DMS114 treated with DMSO at 0.1 percent for 48 hours (cell line): ENCODE measurements around the gene ZNRF3.
"Not testable (repeated sequence)": the region's sequence is repeated elsewhere in the genome, so short reads cannot be mapped to it uniquely, and the experiment has no call there.

Source experiments
- DNase-seq: peaks from one replicate; lab custom pipeline; 2025; ENCODE audit not compliant: unreplicated experiment; lab: John Stamatoyannopoulos, UW

ZNRF3 gene

DNA sequence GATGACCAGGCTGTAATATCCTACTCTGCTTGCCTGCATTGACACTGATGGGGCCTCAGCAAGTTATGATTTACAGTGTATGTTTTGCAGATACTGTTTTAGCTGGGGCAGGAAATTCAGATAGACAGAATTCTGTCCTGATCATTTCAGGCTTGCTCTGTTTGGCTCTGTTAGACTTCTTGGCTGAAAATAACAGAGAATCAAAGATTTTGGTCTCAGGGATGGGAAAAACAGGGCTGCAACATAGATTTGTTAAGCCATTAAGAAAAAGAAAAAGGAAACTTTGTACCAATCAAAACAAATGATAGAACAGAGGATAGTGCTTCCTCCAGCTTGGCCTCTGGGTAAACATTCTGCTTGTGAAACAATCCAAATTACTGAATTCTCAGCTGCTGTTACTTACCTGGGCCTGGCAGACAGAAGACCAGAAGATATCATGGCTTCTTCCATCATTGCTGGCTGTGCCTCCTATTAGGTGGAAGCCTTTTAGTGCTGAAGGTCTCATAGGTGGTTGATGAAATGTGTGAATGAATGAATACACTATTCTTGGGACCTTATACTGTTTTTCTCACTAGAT, 22.0 kb downstream of the ZNRF3 start:
- no peak for DNase-seq

DNA sequence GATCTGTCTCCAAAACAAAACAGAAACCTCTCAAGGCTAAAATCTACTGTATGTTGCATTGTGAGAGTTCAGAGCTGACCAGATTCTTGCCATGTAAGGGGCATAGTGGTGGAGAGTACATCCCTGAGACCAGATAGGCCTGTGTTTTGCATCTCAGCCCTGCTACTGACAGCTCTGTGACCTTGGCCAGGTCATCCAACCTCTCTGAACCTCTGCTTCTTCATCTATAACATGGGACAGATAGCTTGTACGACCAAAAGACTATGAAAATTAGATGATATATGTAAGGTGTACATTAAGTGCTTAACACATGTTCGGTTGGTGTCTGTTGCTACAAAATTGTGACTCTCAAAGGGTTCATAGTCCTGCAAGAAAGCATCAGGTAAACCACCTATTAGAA, 22.9 kb downstream of the ZNRF3 start:
- no peak for DNase-seq

DNA sequence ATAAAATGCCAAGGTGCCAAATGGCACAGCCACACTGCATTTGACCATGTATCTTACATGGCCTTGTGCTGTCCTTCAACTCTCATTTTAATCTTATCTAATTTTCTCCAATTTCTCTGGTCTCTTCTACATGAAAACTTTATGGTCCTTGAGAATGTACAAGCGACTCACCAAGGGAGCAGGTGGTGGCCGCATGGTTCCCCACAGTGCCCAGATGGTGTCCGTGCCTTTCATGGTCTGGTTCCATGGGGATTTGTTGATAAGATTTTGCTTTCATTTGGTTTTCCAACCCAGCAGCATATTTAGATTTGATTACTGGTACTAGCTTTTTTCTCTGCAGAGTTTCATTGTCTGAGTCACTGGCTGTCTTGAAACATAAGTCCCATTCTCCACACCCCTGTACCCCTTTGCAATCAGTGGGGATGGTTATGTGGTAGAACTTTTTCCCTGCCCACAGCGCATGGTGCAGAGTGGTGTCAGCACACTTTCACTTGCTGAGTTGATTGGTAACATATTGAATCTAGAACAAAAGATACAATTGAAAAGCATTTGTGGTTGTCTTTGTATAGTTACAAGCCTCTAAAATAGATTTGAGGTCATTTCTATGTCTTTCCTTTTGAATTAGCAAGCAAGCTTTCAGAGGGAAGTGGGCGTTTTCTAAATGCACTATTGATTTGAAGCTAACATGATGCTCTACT, 24.1 kb downstream of the ZNRF3 start:
- no peak for DNase-seq

DNA sequence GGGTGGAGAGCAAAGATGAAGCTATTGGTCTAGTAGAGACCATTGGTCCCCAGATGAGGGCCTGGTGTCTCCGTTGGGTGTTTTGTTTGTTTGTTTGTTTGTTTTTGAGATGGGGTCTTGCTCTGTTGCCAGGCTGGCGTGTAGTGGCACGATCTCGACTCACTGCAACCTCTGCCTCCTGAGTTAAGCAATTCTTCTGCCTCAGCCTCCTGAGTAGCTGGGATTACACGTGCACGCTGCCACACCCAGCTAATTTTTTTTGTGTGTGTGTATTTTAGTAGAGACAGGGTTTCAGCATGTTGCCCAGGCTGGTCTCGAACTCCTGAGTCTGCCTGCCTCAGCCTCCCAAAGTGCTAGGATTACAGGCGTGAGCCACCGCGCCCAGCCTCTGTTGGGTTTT, 25.4 kb downstream of the ZNRF3 start:
- not testable (repeated sequence) for DNase-seq

DNA sequence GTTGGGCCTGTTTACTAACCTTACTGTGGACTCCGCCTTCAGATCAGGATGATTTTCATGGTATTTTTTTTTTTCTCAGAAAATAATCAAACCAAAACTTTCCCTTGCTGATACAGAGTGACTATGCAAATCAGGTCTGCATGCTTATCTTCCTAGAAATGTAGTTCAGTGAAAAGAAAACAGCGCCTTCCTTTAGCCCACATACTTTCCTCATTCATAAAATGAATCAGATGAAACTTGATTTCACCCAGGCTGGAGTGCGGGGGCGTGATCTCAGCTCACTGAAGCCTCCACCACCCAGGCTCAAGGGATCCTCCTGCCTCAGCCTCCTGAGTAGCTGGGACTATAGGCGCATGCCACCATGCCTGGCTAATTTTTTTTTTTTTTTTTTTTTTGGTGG, 26.0 kb downstream of the ZNRF3 start:
- no peak for DNase-seq

DNA sequence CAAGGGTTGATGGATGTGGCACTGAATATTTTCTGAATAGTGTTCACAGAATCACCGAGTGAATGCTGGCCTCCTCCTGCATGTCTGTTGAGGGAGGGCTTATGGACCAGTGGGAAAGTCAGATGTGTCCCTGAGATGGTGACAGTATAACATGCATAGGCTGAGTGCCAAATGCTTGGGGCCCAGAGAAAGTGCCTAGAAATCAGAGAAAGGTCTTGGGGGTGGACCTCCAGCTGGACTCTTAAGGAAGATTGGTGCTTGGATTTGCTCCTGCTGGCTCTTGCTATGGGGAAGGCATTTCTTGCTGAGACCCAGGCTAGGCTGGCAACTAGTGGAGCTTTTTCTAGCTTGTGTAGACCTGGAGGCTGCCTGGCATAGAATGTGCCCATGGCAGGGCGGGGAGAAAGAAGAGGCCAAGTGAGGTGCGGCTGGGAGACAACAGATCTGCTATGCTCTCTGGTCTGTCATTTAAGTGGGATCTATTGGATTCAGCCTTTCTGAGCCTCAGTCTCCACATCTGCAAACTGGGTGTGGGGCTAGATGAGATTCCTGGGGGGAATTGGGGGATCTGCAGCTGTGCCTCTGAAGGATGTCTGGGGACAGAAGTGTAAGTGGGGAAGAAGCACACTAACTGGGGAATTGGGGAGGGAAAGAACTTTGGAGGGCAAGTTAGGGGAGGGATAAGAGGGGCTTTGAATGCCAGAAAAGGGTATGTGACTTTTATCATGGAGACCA, 27.4 kb downstream of the ZNRF3 start:
- no peak for DNase-seq

DNA sequence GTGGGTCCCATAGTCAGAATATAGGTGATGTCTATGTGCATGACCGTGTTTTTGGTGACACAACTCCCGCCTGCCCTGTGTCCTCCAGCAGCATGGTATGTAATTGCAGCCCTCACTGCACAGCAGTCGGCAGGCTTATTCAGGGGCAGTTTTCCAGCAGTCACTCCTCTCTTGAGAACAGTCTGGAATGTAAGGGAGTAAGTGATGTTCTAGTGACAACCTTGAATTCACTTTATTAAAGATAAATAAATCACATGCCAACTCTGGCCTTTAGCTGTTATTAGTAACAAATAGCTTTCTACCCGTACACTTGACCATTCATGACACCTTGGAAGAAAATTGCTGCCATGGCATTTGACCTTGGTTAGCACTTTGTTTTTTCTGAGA, 27.9 kb downstream of the ZNRF3 start:
- no peak for DNase-seq

DNA sequence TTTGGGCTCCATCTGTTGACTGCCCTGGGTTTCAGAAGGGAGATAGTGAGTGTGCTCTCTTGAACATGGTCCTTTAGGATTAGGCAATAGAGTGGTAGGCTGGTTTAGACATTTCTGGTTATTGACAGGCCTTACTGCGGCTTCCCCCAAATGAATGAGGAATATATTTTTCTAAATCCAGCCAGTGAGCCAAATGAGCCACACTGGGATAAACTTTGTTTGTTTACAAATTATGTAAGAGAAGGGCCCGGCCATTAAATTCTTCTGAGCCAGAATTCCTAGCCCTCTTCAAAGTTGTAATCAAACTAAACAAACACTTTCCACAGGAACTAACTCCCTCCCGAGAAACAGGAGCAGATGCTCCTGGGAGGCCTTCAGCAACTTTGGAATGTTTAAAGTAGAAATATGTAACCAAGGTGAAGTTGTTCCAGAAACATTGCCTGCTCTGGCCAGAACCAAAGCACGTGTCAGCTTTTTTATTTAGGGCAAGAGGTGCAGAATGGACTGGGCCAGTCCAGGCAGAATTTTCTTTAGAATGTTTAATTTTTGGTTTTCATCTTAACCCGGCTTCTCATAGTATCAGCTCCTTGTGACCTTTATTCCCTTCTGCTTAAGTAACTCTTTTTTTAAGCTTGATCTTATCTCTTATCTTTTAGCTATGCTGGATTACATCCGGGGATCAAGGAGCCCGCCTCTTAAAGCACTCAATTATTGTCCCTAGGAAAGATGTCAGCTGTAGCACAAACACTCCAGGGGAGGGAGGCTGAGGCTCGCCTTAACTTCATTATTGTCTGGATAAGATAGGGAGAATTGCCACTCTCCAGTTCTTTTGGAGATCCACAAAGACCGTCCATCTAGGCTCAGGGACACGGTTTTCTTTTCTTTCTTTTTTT, 28.7 kb downstream of the ZNRF3 start:
- no peak for DNase-seq

DNA sequence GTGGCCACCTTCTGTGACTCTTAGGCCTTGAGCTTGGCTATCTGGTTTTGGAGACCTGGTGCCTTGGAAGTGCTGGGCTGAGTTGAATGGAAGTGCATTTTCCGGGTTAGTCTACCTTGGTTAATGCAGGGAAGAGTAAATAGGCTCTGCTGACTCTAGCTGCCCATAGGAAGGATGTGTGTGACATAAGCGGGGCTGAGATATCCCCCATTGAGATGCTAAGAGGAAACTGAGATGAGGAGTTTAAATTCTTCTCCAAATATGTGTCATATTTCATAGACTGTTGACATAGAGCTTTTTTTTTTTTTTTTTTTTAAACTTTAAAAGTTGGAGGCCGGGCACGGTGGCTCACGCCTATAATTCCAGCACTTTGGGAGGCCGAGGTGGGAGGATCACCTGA, 30.8 kb downstream of the ZNRF3 start:
- no peak for DNase-seq

DNA sequence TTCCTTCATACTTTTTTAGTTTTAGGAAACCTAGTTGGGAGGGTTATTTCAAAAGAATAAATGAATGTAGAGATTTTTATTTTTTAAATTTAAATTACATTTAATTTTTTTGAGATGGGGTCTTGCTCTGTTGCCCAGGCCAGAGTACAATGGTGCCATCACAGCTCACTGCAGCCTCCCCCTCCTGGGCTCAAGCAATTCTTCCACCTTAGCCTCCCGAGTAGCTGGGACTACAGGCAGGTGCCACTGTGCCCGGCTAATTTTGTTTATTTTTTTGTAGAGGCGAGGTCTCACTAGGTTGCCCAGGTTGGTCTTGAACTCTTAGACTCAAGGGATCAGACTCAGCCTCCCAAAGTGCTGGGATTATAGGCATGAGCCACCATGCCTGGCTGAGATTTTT, 32.6 kb downstream of the ZNRF3 start:
- no peak for DNase-seq

DNA sequence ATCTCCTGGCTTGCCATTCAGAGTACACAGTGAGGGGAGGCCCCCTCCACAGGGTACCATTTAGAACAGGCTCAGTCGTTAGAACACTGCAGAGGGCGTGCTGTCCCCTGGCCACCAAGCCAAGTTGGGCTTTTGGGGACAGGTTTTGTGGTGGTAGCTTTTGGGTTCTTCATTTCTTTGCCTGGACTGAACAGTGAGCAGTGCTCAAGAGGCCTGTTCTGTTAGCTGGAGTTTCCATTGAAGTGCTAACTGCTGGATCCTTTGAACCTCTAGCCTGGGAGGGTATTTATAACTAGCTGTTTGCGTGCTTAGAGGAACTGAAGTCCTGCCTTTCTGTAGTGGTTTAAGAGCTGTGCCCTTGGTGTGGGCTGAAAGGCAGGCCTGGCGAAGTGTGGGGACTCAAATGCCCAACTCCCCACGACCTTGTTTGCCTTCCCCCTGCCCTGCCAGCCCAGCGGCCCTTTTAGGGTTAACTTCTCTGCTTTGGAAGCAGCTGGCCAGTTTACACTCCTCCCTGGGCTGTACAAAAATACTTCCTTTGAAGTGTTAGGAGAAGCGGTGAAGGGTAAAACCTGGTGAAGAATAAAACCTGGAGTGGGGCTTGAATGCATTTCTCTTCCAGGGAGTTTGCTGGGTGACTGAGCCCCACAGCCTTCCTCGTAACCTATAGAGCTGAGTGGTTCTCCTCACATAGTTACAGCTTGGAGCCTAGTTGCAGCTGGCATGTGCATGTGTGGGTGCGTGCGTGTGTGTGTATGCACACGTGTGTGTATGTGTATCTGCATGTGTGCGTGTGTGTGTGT, 34.6 kb downstream of the ZNRF3 start:
- no peak for DNase-seq

DNA sequence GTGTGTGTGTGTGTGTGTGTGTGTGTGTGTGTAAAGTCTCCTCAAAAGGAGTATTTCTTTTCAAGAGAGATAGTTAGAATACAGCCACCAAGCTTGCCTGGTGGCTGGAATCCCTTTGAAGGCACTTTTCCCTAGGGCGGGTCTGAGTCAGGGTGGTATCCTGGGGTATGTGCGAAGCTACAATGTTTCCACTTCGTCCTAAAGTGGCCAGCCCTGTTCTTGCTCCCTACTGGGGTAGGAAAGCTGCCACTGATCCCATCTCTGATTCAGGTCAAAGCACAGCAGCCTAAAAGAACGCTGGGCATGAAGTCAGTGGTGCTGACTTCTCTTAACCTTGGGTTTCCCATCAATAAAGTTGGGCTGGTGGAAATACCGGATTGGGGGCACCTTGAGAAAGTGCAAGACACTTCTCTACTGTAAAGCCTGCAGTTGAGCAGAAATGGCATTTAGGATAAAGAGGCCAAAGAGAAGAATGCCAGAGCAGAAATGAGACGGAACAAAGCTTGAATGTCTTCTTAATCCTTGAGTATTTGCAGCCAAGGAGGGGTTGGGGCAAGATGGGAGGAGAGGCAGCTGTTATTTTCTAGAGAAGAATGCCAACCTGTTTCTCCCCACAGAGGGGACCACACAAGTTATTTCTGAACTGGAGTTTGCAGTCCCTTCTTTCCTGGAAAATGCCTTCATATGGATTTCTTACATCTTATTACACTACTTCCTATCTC, 35.3 kb downstream of the ZNRF3 start:
- no peak for DNase-seq

DNA sequence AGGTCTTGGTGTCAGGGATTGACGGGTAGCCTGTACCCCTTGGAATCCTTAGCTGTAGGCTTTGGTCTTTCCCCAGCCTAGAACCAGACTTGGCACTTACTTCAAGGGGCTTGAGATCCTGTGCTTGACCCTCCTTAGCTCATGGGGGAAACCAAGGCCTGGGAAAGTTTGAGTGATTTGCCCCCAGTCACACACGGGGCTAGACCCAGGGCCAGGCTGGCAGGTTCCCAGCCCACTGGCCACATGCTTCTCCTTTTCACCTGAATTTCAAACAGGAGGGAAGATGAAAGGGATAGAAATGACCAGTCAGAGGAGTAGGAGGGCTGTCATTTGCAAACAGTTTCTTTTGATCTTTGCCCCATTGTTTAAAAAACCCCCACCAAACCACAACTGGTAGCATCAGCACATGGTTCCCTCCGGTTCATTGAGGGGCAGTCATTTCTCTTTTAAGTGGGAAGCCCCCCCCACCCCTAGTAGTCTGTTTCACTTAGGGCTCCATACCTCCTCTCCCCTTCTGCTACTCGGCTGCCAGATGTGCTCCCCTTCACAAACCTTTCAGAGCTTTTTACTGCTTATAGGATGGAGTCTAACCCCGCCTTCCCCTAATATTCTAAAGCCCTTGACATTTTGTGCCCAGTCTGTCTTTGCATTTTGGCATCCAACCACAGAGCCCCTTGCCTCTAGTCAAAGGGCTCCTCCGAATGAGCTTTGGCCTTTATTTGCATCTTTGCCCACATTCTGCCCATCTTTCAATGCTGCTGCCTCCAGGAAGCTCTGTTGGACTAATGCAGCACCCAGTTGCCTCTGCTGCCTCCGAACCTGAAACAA, 37.6 kb downstream of the ZNRF3 start:
- DNase-seq, result no peak

DNA sequence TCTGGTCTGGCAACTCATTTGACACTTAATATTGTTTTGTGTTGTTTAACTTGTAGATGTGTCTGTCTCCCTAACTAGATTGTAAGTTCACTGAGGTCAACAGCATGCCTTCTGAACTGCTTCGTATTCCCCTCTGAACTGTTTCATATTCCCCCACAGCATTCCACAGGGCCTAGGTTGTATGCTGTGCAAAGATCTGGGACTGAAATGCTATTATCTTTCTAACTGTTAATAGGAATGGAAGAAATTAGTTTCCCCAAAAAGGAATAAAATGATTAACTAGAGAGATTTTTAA, 38.2 kb downstream of the ZNRF3 start:
- DNase-seq, result no peak

DNA sequence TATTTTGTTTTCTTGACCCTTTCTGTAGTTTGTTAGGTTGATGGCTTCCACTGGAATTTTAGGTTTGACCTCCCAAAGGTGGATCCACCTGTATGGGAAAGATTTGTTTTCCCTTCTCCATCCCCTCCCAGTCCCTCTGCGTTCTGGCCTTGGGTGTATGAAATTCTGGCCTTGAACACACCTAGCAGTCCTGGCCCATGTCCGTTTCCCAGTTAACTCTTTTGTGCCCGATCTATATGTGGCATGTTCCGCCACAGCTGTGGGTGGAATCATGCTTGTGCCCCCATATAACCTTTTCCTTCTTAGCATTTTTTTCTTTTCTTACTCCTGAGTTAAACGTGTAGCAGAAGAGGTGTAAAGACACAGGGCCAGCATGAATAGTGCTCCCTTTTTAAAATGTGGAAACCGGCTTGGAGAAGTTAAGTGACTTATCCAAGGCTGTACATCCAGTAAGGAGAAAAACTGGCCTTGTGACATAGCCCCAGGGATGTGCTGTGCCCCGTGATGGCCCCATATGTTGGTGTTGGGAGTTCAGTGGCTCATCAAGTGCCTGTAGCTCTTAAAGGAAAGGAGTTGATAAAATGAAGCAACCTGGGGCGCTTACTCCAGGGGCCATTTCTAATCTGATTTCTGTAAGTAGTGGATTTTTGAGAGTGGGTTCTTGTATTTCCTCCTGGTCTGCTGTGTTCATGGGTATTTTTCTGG, 39.3 kb downstream of the ZNRF3 start:
- DNase-seq, result no peak

DNA sequence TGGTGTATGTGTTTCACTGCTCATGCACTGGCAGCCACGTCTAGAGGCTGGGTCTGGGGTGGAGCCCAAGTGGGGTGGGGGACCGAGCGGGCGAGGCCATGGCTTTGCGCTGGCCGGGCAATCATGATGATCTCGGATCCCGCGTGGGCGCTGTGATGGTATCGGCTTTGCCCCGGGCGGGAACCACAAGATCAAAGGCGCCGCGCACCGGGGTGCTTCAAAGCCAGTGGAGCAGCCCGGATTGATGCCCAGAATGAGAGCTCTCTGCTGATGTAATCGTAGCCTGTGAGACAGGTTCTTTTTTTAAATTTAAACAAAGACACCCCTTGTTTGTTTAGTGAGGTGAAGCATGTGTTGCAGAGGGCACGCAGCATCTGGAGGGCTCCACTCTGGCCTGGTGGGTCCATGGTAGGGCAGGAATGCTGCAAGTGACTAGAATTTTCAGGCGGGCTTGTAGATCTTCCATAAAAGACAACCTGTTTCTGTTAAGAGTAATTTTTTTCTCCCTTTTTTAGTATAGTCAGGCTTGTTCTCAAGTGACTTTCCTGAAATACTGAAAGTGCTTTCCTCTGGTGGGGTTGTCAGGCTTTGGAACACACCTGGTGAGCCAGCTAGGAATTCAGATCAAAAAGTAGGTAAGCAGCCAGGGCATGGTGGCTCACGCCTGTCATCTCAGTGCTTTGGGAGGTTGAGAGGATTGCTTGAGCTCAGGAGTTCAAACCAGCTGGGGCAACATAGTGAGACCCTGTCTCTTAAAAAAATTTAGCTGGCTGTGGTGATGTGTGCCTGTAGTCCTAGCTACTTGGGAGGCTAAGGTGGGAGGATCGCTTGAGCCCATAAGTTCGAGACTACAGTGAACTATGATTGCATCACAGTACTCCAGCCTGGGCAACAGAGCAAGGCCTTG, 40.7 kb downstream of the ZNRF3 start:
- DNase-seq, result no peak

DNA sequence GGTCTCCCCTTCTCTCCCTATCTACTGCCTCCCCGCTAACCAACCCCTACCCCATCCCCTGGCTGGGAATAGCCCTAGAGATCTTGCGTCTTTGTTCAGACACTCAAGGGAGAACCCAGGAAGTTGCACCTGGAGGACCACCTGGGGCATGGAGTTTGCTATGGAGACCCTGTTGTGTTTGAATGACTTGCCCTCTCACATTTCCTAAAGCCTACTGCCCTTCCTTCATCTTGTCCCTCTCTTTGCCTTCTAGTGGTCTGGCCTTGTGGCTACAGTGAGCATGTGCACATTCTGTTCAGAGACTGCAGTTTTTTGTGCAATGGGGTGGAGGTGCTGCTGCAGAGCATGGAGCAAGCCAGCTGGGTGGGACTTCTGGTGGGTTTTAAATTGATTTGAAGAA, 42.5 kb downstream of the ZNRF3 start:
- no peak for DNase-seq

DNA sequence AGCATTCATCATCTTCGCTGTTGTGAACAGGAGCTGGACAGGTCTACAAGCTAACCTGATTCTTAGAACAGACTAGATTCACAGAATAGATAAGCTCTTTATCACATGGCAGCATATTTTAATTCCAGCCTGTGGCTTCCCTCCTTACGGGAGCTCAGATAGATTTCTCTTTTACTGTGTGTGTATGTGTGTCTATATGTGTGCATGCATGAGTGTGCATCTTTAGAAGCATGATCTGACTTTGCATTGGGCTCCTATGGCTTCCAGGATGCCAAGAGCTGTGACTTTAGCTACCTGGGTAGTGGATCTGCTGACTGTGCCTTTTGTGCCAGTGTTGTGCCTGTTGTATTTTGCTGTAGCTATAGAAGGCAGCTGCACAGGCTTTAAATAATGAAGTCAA, 44.3 kb downstream of the ZNRF3 start:
- DNase-seq, result no peak
